ENCODE measurements around the gene EDN1. TPM values are rescaled to one million over a fixed set of nuclear protein-coding genes. Genes with fewer than 3 reads are reported as not detected.

Gene EDN1
- total RNA-seq, 4 donors from 2014 or later = 5.4 to 29.1 (median 23.0) TPM

- no peak for DNase-seq (ENCODE audit: extremely low spot score)
- Histone ChIP-seq H3K4me1 (no peaks in the 10 kb centered on the region), H3K4me3 (no peak overlapping the region), H3K27ac (replicated peaks in 1 of 4) (no peak overlapping the region), H3K9me3 (no peaks in the 10 kb centered on the region), H3K36me3 (no peaks in the 10 kb centered on the region), H3K27me3 (no peaks in the 10 kb centered on the region)
- TF ChIP-seq POLR2AphosphoS5 (IDR thresholded peaks at IDR 0.05) (no peak), EP300 (IDR thresholded peaks at IDR 0.05) (no peak), CTCF (IDR thresholded peaks at IDR 0.05) (no peak), POLR2A (IDR thresholded peaks at IDR 0.05; ENCODE audit: low read depth) (no peak)
- intact Hi-C loops (cut with DNase I) = no loop called here
- WGBS = 98% methylated on average over 6 of the region's 6 CpGs
These were observed 32.0 kb upstream of the EDN1 start for GRCh38 chr6:12258191-12258590.

GRCh38 chr6:12258591-12259075 is 31.5 kb upstream of the EDN1 start:
- 95% methylated on average over 3 of the region's 3 CpGs for WGBS
- no peak for DNase-seq (ENCODE audit: extremely low spot score)
- Histone ChIP-seq H3K36me3 (no peaks in the 10 kb centered on the region), H3K4me3 (no peak overlapping the region), H3K9me3 (no peaks in the 10 kb centered on the region), H3K27me3 (no peaks in the 10 kb centered on the region), H3K4me1 (no peaks in the 10 kb centered on the region), H3K27ac (replicated peaks in 1 of 4) (no peak overlapping the region)
- intact Hi-C loops (cut with DNase I) = no loop called here
- TF ChIP-seq POLR2AphosphoS5 (IDR thresholded peaks at IDR 0.05) (no peak), CTCF (IDR thresholded peaks at IDR 0.05) (no peak), EP300 (IDR thresholded peaks at IDR 0.05) (no peak), POLR2A (IDR thresholded peaks at IDR 0.05; ENCODE audit: low read depth) (no peak)

- no peaks in the 10 kb centered on the region for H3K36me3 ChIP-seq
- no peak overlapping the region for H3K4me3 ChIP-seq
- no peaks in the 10 kb centered on the region for H3K27me3 ChIP-seq
- intact Hi-C loops (cut with DNase I) = no loop called here
- TF ChIP-seq CTCF (IDR thresholded peaks at IDR 0.05) = no peak
- no peak for TF ChIP-seq EP300 (IDR thresholded peaks at IDR 0.05)
- TF ChIP-seq POLR2AphosphoS5 (IDR thresholded peaks at IDR 0.05) = no peak
- TF ChIP-seq POLR2A (IDR thresholded peaks at IDR 0.05; ENCODE audit: low read depth) = no peak
- no peaks in the 10 kb centered on the region for H3K9me3 ChIP-seq
- WGBS = 92% methylated on average over 2 of the region's 2 CpGs
- no peak overlapping the region for H3K27ac ChIP-seq (replicated peaks in 1 of 4)
- no peak for DNase-seq (ENCODE audit: extremely low spot score)
- no peaks in the 10 kb centered on the region for H3K4me1 ChIP-seq
These were observed 29.6 kb upstream of the EDN1 start for GRCh38 chr6:12260458-12261093.

GRCh38 chr6:12261502-12261901 is 28.7 kb upstream of the EDN1 start:
- Histone ChIP-seq H3K27me3 (no peaks in the 10 kb centered on the region), H3K9me3 (no peaks in the 10 kb centered on the region), H3K27ac (replicated peaks in 1 of 4) (no peak overlapping the region), H3K4me1 (no peaks in the 10 kb centered on the region), H3K4me3 (no peak overlapping the region), H3K36me3 (no peaks in the 10 kb centered on the region)
- no peak for TF ChIP-seq EP300 (IDR thresholded peaks at IDR 0.05)
- no peak for TF ChIP-seq POLR2A (IDR thresholded peaks at IDR 0.05; ENCODE audit: low read depth)
- no peak for TF ChIP-seq POLR2AphosphoS5 (IDR thresholded peaks at IDR 0.05)
- TF ChIP-seq CTCF (IDR thresholded peaks at IDR 0.05) = no peak
- intact Hi-C loops (cut with DNase I) = no loop called here
- no peak for DNase-seq (ENCODE audit: extremely low spot score)
- WGBS = 81% methylated on average over 7 of the region's 7 CpGs

Data from esophagus muscularis mucosa (tissue), 4 donors.